HUES6 (cell line): ENCODE data around the gene CNKSR2.

Experiments used
- H3K27ac ChIP-seq: 2 replicates; pipeline ENCODE4 v1.7.0; 2013; ENCODE audit warnings: low read depth, mild to moderate bottlenecking, low read length, inconsistent platforms
- H3K27me3 ChIP-seq: 2 replicates; pipeline ENCODE4 v1.6.1; 2013; ENCODE audit warnings: low read length; ENCODE audit not compliant: control insufficient read depth, insufficient read depth
- H3K36me3 ChIP-seq: 2 replicates; pipeline ENCODE4 v1.6.1; 2013; ENCODE audit warnings: low read length; ENCODE audit not compliant: control insufficient read depth, insufficient read depth
- H3K4me1 ChIP-seq: 2 replicates; pipeline ENCODE4 v1.6.1; 2013; ENCODE audit warnings: low read length; ENCODE audit not compliant: control insufficient read depth, insufficient read depth
- H3K4me3 ChIP-seq: 2 replicates; pipeline ENCODE4 v1.5.1; 2013; ENCODE audit warnings: low read depth, low read length
- H3K9ac ChIP-seq: one replicate; pipeline ENCODE4 v1.6.1; 2013; ENCODE audit warnings: mild to moderate bottlenecking, low read length
- H3K9me3 ChIP-seq: 2 replicates; pipeline ENCODE4 v1.6.1; 2013; ENCODE audit warnings: low read depth, low read length; ENCODE audit not compliant: control insufficient read depth, insufficient read depth

Gene CNKSR2

DNA sequence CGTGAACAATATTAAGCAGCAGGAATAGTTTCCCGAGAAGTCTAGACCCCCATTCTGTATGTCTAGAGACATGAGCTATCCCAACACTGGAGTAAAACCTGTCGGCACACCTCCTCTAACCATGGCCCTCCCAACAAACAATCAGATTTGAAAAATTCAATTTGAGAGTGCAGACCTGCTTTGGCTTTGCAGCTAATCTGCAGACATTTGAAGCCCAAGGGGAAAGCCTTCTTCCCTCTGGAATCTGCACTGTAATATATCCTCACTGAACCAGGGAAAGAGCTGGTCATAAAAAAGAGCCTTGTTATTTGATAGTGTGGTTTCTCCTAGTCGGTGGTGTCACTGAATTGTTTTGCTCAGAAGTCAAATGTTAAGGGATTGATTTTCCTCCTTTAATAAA lies 328.5 kb downstream of the CNKSR2 start:
- H3K36me3 ChIP-seq: no peaks in the 10 kb centered on the region
- no peak overlapping the region for H3K9ac ChIP-seq
- H3K27ac ChIP-seq: no peak overlapping the region
- H3K4me1 ChIP-seq: peaks cover 9% of the 10 kb centered on the region; the same call in 1 of the 2 replicates
- H3K9me3 ChIP-seq: no peaks in the 10 kb centered on the region
- H3K4me3 ChIP-seq: no peak overlapping the region
- peaks cover 5% of the 10 kb centered on the region; the same call in 1 of the 2 replicates for H3K27me3 ChIP-seq
